GM12878 (cell line): ENCODE results near the gene DCC. TPM values are rescaled to one million over a fixed set of nuclear protein-coding genes. Genes with fewer than 3 reads are reported as not detected.

ENCODE experiments used
- ATAC-seq: fragments of 200-7000 bp; cut with Tn5 transposase; 3 replicates; pipeline ENCODE4 v1.9.1; 2020; ENCODE audit warnings: mild to moderate bottlenecking, moderate library complexity
- BruUV-seq: library from RNA; stranded (reverse); fragments of 400-500 nt; replicated peaks from 2 replicates; lab custom pipeline; 2021; lab: Mats Ljungman, UMichigan
- CTCF ChIA-PET: fragments of 300-600 bp; sonication (Branson Sonifier 250); formaldehyde crosslinking; extraction: SDS; loops from one replicate; lab custom pipeline; 2021; ENCODE audit warnings: inconsistent platforms; lab: Yijun Ruan, JAX
- POLR2A ChIA-PET: fragments of 350-600 bp; formaldehyde crosslinking; extraction: SDS; loops from one replicate; lab custom pipeline; 2021; ENCODE audit warnings: inconsistent platforms; lab: Charles Lee
- RAD21 ChIA-PET: fragments of 300-600 bp; sonication (Branson Sonifier 250); formaldehyde crosslinking; loops from one replicate; lab custom pipeline; 2023; ENCODE audit warnings: antibody characterized with exemption; ENCODE audit not compliant: unreplicated experiment; lab: Charles Lee
- SMC1A ChIA-PET: fragments of 300-600 bp; sonication (Branson Sonifier 250); formaldehyde crosslinking; loops from one replicate; lab custom pipeline; 2023; ENCODE audit not compliant: unreplicated experiment, uncharacterized antibody; lab: Charles Lee
- DNase-seq: peaks from one replicate; pipeline ENCODE4 v3.0.0-alpha.2; 2011; ENCODE audit warnings: low read depth, low spot score
- FAIRE-seq: peaks from 3 replicates; lab custom pipeline; 2011; peaks lifted over from hg19 to GRCh38; lab: Jason Lieb, UNC
- H2AFZ ChIP-seq: 2 replicates; pipeline ENCODE4 v1.6.0; 2011; ENCODE audit warnings: low read depth, low read length, control low read depth; ENCODE audit not compliant: control insufficient read depth
- H3K27ac ChIP-seq: 2 replicates; pipeline ENCODE4 v1.5.1; 2011; ENCODE audit warnings: control low read depth; ENCODE audit not compliant: control insufficient read depth, insufficient read depth
- H3K27me3 ChIP-seq, 2 experiments: replicated peaks in 1 of 2; 2 replicates each; pipeline versions ENCODE4 v1.6.0 to v1.6.1; 2011; ENCODE audit warnings: low read length in 1 of 2; ENCODE audit not compliant: control insufficient read depth in 2 of 2, insufficient read depth in 2 of 2
- H3K36me3 ChIP-seq, 2 experiments: 2 replicates each; pipeline ENCODE4 v1.5.1; 2011; ENCODE audit warnings: low read length in 1 of 2; ENCODE audit not compliant: control insufficient read depth in 2 of 2, insufficient read depth in 2 of 2
- H3K4me1 ChIP-seq: 2 replicates; pipeline ENCODE4 v1.6.1; 2011; ENCODE audit warnings: mild to moderate bottlenecking, low read length, moderate library complexity, mixed read lengths; ENCODE audit not compliant: control insufficient read depth, insufficient read depth
- H3K4me2 ChIP-seq: 2 replicates; pipeline ENCODE4 v1.6.0; 2011; ENCODE audit warnings: control low read depth; ENCODE audit not compliant: control insufficient read depth, insufficient read depth
- H3K4me3 ChIP-seq: fragments of 200-600 bp; sonication (generic); 2 replicates; pipeline ENCODE4 v1.5.1; 2016
- H3K79me2 ChIP-seq: 2 replicates; pipeline ENCODE4 v1.6.0; 2011; ENCODE audit warnings: low read length; ENCODE audit not compliant: control insufficient read depth, insufficient read depth
- H3K9ac ChIP-seq: 2 replicates; pipeline ENCODE4 v1.8.0; 2011; ENCODE audit warnings: low read length, control low read depth, mixed read lengths; ENCODE audit not compliant: control insufficient read depth, insufficient read depth
- H3K9me3 ChIP-seq: replicated peaks from 3 replicates; pipeline ENCODE4 v1.5.1; 2011; ENCODE audit warnings: mild to moderate bottlenecking, low read length; ENCODE audit not compliant: control insufficient read depth, insufficient read depth
- H4K20me1 ChIP-seq: 2 replicates; pipeline ENCODE4 v1.6.0; 2011; ENCODE audit not compliant: control insufficient read depth, insufficient read depth
- BHLHE40 ChIP-seq, 2 experiments: fragments of 450-650 bp in 1 of 2; IDR thresholded peaks; 2 replicates each; pipeline ENCODE4 v1.6.1; 2011 to 2017; ENCODE audit warnings: low read depth in 2 of 2, borderline replicate concordance in 1 of 2, improper control_type of control experiment in 1 of 2, low read length in 1 of 2, mild to moderate bottlenecking in 1 of 2
- BRCA1 ChIP-seq: IDR thresholded peaks from 2 replicates; pipeline ENCODE4 v1.6.1; 2011; ENCODE audit warnings: low read depth, low read length, improper control_type of control experiment
- IRF5 ChIP-seq: fragments of 450-650 bp; IDR thresholded peaks from 2 replicates; pipeline ENCODE4 v1.6.1; 2017; ENCODE audit warnings: borderline replicate concordance
- JUNB ChIP-seq: IDR thresholded peaks from 2 replicates; pipeline ENCODE4 v1.6.1; 2016; ENCODE audit warnings: antibody characterized with exemption, mild to moderate bottlenecking
- KDM1A ChIP-seq: fragments of 200-600 bp; sonication (generic); IDR thresholded peaks from 2 replicates; pipeline ENCODE4 v1.6.1; 2016; ENCODE audit warnings: borderline replicate concordance
- MXI1 ChIP-seq: fragments of 150-350 bp; IDR thresholded peaks from 2 replicates; pipeline ENCODE4 v1.6.1; 2011; ENCODE audit warnings: low read depth, mild to moderate bottlenecking, inconsistent platforms, low read length, improper control_type of control experiment
- YY1 ChIP-seq: IDR thresholded peaks from 2 replicates; pipeline ENCODE4 v1.6.1; 2011; ENCODE audit warnings: low read depth, mild to moderate bottlenecking, low read length
- WGBS: methylation state at CpG from one replicate; pipeline ENCODE4 v1.1.6; 2016; ENCODE audit warnings: low lambda C conversion rate; ENCODE audit not compliant: insufficient replicate concordance, insufficient coverage; ENCODE audit errors: missing lambda C conversion rate; 5-methylcytosine and 5-hydroxymethylcytosine counted together
- in situ Hi-C: fragments of 300-500 bp; cut with MboI; formaldehyde crosslinking; loops from 9 replicates; pipeline ENCODE4 v1.14.3; 2018; ENCODE audit warnings: mixed read lengths
- intact Hi-C: fragments of 100-400 bp; cut with micrococcal nuclease; formaldehyde crosslinking; loops from one replicate; pipeline ENCODE4 v1.14.2; 2022; ENCODE audit not compliant: unreplicated experiment
- polyA plus RNA-seq, 11 experiments: library from polyadenylated mRNA; depleted of rRNA in 4 of 11; unstranded in 6 of 11; stranded (reverse) in 5 of 11; fragments of >200 nt; fragmentation: Nextera tagmentation in 4 of 11; fragmentation: Illumina TruSeq in 1 of 11; extraction: Ambion mirVana in 4 of 11; extraction: Trizol in 1 of 11; gene quantifications; 1 replicate in 1 of 11; 2 replicates in 10 of 11; pipeline versions ENCODE4 v1.2.1 to v1.2.3, GENCODE V29; 2011 to 2016; ENCODE audit warnings: inconsistent platforms in 2 of 11, missing spikeins in 2 of 11, low read depth in 1 of 11
- total RNA-seq, 4 experiments: library from RNA; depleted of rRNA in 3 of 4; stranded (reverse); fragments of >200 nt in 3 of 4; fragmentation: Illumina TruSeq in 1 of 4; extraction: Trizol in 1 of 4; gene quantifications; 2 replicates each; pipeline versions ENCODE4 v1.2.1 to v1.2.3, GENCODE V29; 2013 to 2021
- TF ChIP-seq, protein P1 (sequence below): fragments of 450-650 bp; formaldehyde crosslinking; IDR thresholded peaks from 2 replicates; pipeline ENCODE4 v1.4.0; 2022; ENCODE audit warnings: mild to moderate bottlenecking, moderate library complexity
- TF ChIP-seq, protein P2 (sequence below): IDR thresholded peaks from 2 replicates; pipeline ENCODE4 v1.6.1; 2011; ENCODE audit warnings: mild to moderate bottlenecking, low read depth, low read length, moderate library complexity; ENCODE audit not compliant: insufficient replicate concordance

DCC gene
- total and polyA plus RNA-seq, 10 of the 15 experiments (the other 5 are each of a cell fraction or from before 2014, with no cell fraction given): 0.01 TPM; not detected in 9

DNA sequence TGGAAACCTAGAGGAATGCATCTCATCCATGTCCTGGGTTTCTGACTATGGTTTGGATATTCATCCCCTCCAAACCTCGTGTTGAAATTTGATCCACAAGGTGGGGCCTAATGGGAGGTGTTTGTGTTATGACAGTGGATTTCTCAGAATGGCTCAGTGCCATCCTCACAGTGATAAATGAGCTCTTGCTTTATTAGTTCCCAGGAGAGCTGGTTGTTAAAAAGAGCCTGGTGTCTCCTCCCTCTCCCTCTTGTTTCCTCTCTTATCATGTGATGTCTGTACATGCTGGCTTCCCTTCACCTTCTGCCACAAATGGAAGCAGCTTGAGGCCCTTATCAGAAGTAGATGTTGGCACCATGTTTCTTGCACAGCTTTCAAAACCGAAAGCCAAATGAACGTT is 424.3 kb downstream of the DCC start:
- POLR2A ChIA-PET: no interaction called here
- in situ Hi-C loops: no loop called here
- Histone ChIP-seq H3K9ac (no peak overlapping the region), H3K36me3 (no peaks in the 10 kb centered on the region), H4K20me1 (no peaks in the 10 kb centered on the region), H3K79me2 (no peaks in the 10 kb centered on the region), H3K4me2 (no peak overlapping the region), H3K9me3 (no peaks in the 10 kb centered on the region), H3K27me3 (no peaks in the 10 kb centered on the region), H3K4me1 (no peaks in the 10 kb centered on the region), H3K4me3 (no peak overlapping the region), H3K27ac (no peak overlapping the region), H2AFZ (no peak overlapping the region)
- intact Hi-C loops: no loop called here
- no TSS peak for BruUV-seq
- ATAC-seq: no peak
- RAD21 ChIA-PET: no interaction called here
- FAIRE-seq: no peak
- SMC1A ChIA-PET: no interaction called here
- WGBS: 7% methylated on average over 3 of the region's 3 CpGs
- DNase-seq: no peak
- TF ChIP-seq, protein P1, sequence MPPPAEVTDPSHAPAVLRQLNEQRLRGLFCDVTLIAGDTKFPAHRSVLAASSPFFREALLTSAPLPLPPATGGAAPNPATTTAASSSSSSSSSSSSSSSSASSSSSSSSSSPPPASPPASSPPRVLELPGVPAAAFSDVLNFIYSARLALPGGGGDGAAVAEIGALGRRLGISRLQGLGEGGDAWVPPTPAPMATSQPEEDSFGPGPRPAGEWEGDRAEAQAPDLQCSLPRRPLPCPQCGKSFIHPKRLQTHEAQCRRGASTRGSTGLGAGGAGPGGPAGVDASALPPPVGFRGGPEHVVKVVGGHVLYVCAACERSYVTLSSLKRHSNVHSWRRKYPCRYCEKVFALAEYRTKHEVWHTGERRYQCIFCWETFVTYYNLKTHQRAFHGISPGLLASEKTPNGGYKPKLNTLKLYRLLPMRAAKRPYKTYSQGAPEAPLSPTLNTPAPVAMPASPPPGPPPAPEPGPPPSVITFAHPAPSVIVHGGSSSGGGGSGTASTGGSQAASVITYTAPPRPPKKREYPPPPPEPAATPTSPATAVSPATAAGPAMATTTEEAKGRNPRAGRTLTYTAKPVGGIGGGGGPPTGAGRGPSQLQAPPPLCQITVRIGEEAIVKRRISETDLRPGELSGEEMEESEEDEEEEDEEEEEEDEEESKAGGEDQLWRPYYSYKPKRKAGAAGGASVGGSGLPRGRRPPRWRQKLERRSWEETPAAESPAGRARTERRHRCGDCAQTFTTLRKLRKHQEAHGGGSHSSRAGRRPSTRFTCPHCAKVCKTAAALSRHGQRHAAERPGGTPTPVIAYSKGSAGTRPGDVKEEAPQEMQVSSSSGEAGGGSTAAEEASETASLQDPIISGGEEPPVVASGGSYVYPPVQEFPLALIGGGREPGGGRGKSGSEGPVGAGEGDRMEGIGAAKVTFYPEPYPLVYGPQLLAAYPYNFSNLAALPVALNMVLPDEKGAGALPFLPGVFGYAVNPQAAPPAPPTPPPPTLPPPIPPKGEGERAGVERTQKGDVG (CRISPR knock-in tag): no peak
- no peak for TF ChIP-seq IRF5
- TF ChIP-seq, protein P2, sequence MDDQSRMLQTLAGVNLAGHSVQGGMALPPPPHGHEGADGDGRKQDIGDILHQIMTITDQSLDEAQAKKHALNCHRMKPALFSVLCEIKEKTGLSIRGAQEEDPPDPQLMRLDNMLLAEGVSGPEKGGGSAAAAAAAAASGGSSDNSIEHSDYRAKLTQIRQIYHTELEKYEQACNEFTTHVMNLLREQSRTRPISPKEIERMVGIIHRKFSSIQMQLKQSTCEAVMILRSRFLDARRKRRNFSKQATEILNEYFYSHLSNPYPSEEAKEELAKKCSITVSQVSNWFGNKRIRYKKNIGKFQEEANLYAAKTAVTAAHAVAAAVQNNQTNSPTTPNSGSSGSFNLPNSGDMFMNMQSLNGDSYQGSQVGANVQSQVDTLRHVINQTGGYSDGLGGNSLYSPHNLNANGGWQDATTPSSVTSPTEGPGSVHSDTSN: no peak
- no peak for TF ChIP-seq JUNB
- TF ChIP-seq BHLHE40 (IDR thresholded peaks at IDR 0.05; ENCODE audit: borderline replicate concordance in 1 of 2, low read depth in 2 of 2, low read length in 1 of 2): no peak
- no peak for TF ChIP-seq BRCA1
- TF ChIP-seq KDM1A: no peak
- no peak for TF ChIP-seq MXI1
- no peak for TF ChIP-seq YY1
- CTCF ChIA-PET: no interaction called here
